Measurements from ENCODE around the gene PTCH2. TPM values are rescaled to one million over a fixed set of nuclear protein-coding genes. Genes with fewer than 3 reads are reported as not detected.

The PTCH2 gene
- total and polyA plus RNA-seq, 2 of the 13 experiments (the other 11 are each of a cell fraction or from before 2014, with no cell fraction given), result 0.60 to 1.5 TPM

DNA sequence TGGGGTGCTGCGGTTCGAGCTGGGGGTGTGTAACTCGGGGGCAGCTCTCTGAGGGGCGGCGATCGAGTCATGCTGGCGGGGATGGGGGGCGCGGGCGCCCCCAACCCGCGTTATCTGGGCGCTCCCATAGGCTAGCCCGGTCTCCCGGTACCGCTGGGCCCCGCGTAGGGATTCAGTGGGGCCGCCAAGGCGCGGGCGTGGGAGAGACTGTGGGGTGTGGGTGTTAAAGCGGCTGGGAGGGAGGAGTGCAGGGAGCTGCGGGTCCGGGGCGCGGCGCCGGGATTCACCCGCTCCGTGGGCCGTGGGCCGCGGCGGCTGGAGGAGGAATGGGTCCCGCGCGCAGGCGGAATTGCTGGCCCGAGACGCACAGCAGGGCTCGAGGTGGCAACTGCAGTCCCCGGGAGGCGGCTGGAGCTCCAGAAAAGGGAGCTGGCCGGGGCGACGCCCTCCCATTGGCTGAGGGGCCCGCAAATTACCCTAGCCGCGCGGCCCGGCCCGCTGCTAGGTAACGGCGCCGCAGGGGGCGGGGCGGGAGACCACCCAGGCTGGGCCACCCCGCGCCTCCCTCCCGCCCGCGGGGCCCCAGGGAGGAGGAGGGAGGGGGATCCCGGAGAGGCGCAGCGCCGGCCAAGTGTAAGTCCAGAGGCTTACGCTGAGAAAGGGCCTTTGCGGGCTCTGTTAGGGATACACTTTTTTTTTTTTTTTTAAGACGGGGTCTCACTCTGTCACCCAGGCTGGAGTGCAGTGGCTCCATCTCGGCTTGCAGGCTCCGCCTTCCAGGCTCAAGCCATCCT, at the start of gene PTCH2 (continued):
- TF ChIP-seq ZNF280D (CRISPR knock-in tag; IDR thresholded peaks at IDR 0.05) (no peak), CBX5 (CRISPR knock-in tag; IDR thresholded peaks at IDR 0.05; ENCODE audit: borderline replicate concordance) (no peak), HMG20B (CRISPR knock-in tag; conservative IDR thresholded peaks at IDR 0.05) (no peak), LBX2 (CRISPR knock-in tag; IDR thresholded peaks at IDR 0.05; ENCODE audit: borderline replicate concordance) (no peak), RCOR2 (CRISPR knock-in tag; IDR thresholded peaks at IDR 0.05) (no peak), ZNF678 (CRISPR knock-in tag; IDR thresholded peaks at IDR 0.05) (no peak), ZNF605 (CRISPR knock-in tag; IDR thresholded peaks at IDR 0.05) (no peak), TCF7L2 (IDR thresholded peaks at IDR 0.05; ENCODE audit: low read depth, low read length) (no peak), MEIS2 (CRISPR knock-in tag; IDR thresholded peaks at IDR 0.05) (no peak), ZNF343 (CRISPR knock-in tag; IDR thresholded peaks at IDR 0.05) (no peak), ZNF446 (CRISPR knock-in tag; IDR thresholded peaks at IDR 0.05) (no peak), GATA4 (IDR thresholded peaks at IDR 0.05; ENCODE audit: borderline replicate concordance, low read depth) (no peak), ZNF878 (CRISPR knock-in tag; IDR thresholded peaks at IDR 0.05) (no peak), ZNF883 (CRISPR knock-in tag; IDR thresholded peaks at IDR 0.05; ENCODE audit: not compliant biosample characterization) (no peak), MBNL3 (CRISPR knock-in tag; conservative IDR thresholded peaks at IDR 0.05) (no peak), ETV5 (CRISPR knock-in tag; IDR thresholded peaks at IDR 0.05; ENCODE audit: borderline replicate concordance) (no peak), FOXA1 (IDR thresholded peaks at IDR 0.05) (no peak), FOXA1 (CRISPR knock-in tag; IDR thresholded peaks at IDR 0.05) (no peak), FOXP1 (IDR thresholded peaks at IDR 0.05) (no peak), FOXP1 (CRISPR knock-in tag; IDR thresholded peaks at IDR 0.05) (no peak), NFE2L2 (IDR thresholded peaks at IDR 0.05; ENCODE audit: low read length) (no peak), AFF4 (CRISPR knock-in tag; IDR thresholded peaks at IDR 0.05) (no peak), EED (CRISPR knock-in tag; IDR thresholded peaks at IDR 0.05) (no peak), ZMYM2 (CRISPR knock-in tag; IDR thresholded peaks at IDR 0.05) (no peak)
- TF ChIP-seq, protein P1, sequence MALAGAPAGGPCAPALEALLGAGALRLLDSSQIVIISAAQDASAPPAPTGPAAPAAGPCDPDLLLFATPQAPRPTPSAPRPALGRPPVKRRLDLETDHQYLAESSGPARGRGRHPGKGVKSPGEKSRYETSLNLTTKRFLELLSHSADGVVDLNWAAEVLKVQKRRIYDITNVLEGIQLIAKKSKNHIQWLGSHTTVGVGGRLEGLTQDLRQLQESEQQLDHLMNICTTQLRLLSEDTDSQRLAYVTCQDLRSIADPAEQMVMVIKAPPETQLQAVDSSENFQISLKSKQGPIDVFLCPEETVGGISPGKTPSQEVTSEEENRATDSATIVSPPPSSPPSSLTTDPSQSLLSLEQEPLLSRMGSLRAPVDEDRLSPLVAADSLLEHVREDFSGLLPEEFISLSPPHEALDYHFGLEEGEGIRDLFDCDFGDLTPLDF (CRISPR knock-in tag; IDR thresholded peaks at IDR 0.05), result no peak

Measured in HepG2 (cell line).